Retinal pigment epithelial cell (primary cell): Measurements from ENCODE around the gene NRXN2.
"Not testable (repeated sequence)": the region's sequence is repeated elsewhere in the genome, so short reads cannot be mapped to it uniquely, and the experiment has no call there.

Experiments used
- DNase-seq: peaks from one replicate; pipeline ENCODE4 v3.0.0-alpha.2; 2010; ENCODE audit warnings: low read depth
- H3K4me3 ChIP-seq: 2 replicates; pipeline ENCODE4 v1.5.1; 2011; ENCODE audit warnings: mild to moderate bottlenecking, low read length, control low read depth, moderate library complexity
- TF ChIP-seq, protein P1 (sequence below): conservative IDR thresholded peaks from 2 replicates; pipeline ENCODE4 v1.5.1; 2011; ENCODE audit warnings: low read depth, low read length, control low read depth, inconsistent platforms

NRXN2 gene

DNA sequence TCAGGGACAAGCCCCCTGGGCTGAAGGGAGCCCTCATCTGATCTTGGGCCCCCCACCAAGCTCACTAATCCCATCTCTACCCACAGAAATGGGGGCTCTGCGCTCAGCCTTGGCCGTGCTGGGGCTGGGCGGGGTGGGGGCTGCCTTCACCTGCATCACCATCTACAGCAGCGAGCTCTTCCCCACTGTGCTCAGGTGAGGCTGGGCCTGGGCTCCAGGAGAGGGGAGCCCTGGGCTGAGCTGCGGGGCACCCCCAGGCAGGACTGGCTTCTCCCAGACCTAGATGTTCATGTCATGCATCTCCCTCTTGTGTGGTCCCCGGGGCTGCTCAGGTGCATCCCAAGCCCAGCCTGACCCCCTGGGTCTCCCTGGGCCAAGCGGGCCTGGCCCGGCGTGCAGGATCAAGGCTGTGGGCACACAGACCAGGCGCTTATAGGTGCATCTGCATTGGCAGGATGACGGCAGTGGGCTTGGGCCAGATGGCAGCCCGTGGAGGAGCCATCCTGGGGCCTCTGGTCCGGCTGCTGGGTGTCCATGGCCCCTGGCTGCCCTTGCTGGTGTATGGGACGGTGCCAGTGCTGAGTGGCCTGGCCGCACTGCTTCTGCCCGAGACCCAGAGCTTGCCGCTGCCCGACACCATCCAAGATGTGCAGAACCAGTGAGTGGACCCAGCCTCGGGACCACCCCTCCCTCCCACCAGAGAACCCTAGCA is 122.6 kb downstream of the NRXN2 start:
- TF ChIP-seq, protein P1, sequence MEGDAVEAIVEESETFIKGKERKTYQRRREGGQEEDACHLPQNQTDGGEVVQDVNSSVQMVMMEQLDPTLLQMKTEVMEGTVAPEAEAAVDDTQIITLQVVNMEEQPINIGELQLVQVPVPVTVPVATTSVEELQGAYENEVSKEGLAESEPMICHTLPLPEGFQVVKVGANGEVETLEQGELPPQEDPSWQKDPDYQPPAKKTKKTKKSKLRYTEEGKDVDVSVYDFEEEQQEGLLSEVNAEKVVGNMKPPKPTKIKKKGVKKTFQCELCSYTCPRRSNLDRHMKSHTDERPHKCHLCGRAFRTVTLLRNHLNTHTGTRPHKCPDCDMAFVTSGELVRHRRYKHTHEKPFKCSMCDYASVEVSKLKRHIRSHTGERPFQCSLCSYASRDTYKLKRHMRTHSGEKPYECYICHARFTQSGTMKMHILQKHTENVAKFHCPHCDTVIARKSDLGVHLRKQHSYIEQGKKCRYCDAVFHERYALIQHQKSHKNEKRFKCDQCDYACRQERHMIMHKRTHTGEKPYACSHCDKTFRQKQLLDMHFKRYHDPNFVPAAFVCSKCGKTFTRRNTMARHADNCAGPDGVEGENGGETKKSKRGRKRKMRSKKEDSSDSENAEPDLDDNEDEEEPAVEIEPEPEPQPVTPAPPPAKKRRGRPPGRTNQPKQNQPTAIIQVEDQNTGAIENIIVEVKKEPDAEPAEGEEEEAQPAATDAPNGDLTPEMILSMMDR = no peak
- DNase-seq = no peak
- H3K4me3 ChIP-seq = no peak overlapping the region

DNA sequence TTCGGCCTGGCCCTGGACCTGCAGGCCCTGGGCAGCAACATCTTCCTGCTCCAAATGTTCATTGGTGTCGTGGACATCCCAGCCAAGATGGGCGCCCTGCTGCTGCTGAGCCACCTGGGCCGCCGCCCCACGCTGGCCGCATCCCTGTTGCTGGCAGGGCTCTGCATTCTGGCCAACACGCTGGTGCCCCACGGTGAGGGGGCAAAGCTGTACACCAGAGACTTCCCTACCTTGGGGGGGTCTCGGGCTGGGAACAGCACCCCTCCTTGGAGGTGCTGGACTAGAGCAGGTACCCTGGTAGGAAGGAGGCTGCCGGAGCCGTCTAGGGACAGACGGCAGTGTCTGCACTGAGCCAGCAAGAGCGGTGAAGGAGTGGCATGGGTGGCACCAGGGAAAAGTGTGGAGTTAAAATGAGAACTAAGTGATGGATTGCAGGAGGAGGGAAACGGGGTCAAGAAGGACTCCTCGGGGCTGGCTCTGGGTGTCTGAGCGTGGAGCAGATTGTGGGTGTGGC is 123.2 kb downstream of the NRXN2 start:
- TF ChIP-seq, protein P1 = no peak
- H3K4me3 ChIP-seq = no peak overlapping the region
- DNase-seq = no peak

DNA sequence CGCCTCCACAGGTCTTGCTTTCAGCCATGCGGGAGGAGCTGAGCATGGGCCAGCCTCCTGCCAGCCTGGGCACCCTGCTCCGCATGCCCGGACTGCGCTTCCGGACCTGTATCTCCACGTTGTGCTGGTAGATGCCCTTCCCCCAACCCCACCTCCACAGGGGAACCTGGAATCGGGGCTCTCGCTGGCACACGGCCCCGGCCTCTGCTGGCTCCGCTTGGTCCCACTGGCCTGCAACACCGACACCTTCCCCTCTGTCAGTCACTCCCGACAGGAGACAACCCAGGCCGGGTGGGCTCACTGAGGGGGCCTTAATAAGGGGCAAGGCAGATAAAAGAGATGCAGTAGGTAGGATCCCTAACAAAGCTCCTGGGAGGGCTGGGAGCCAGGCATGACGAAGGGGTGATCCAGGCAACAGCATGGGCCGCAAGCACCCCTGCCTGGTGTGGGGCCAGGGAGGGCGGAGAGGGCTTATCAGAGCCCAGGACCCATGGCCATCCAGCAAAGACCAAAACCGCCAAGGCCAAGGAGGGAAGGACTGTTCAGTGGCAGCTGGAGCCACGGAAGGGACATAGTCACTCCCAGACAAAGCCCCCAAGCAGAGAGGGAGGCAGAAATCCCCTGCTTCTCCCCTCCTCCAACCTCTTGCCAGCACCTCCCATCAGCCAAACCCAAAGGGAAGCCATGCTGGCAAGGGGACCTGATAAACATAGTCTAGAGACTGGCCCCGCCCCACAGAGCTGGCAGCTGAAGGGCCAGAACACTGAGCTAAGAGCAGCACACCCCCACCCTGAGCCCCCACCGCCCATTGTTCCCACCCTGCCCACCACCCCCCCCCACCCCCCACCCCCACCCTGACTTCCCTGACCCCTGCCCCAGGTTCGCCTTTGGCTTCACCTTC is 124.0 kb downstream of the NRXN2 start:
- no peak overlapping the region for H3K4me3 ChIP-seq
- TF ChIP-seq, protein P1 = no peak
- no peak for DNase-seq

DNA sequence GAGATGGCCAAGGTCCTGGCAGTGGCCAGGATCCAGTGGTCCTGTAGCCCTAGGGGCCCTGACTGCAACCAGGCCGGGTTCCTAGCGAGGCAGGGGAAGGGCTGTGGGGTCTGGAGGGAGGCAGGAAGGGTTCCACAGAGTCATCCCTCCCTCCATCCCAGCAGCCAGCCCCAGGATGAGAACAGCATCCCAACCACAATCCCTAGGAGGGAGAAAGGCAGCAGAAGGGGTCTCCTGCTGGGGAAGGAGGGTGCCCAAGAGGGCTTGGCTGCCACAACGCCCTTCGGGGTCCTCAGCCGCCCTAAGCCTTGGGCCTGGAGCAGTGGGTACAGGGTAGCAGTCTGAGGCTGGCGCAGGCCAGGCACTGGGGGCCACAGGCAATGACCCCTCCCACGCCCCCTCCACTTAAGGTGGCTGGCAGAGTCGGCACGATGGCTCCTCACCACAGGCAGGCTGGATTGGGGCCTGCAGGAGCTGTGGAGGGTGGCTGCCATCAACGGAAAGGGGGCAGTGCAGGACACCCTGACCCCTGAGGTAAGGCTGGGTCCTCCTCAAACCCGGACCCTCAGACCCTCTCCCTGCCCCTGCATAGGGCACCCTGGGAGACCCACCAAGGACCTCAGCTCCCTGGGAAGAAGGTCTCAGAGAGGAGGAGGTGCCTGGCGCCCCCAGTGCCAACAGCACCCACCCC is 124.7 kb downstream of the NRXN2 start:
- DNase-seq = no peak
- H3K4me3 ChIP-seq = no peak overlapping the region
- TF ChIP-seq, protein P1 = no peak

DNA sequence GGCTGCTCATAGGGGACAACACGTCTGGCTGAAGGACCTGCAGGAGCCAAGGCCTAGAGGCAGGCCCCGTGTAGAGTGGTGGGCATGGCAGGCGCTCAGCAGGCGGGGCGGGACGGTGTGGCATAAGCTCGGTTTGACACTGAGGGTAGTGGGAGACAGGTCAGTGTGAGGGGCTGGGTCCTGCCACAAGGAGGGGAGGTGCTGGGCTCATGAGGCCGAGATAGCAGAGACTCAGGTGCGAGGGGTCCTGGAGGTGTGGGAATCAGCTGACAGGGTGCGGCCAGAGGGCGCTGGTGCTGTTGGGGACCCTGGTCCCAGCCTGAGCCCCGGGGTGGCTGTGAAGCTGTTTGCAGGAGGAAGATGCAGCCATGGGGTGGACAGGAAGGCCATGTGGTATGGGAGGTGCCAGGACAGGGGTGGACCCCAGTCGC is 125.3 kb downstream of the NRXN2 start:
- no peak overlapping the region for H3K4me3 ChIP-seq
- TF ChIP-seq, protein P1 = no peak
- no peak for DNase-seq

DNA sequence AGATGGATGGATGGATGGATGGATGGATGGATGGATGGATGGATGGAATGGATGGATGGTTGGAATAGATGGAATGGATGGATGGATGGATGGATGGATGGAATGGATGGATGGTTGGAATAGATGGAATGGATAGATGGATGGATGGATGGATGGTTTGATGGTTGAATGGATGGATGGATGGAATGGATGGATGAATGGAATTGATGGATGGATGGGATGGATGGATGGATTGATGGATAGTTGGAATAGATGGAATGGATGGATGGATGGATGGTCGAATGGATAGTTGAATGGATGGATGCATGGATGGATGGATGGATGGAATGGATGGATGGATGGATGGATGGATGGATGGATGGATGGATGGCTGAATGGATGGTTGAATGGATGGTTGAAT is 127.1 kb downstream of the NRXN2 start:
- H3K4me3 ChIP-seq, DNase-seq: not testable (repeated sequence)
